Measurements from ENCODE around the gene CCDC102A.
A peak's percentile ranks its signal among the peaks of the same experiment; 100 is the strongest.

CCDC102A gene

GRCh38 chr16:57517397-57518367, 18.7 kb downstream of the CCDC102A start:
- DNase-seq = no peak

- no peak for DNase-seq
These were observed 19.6 kb downstream of the CCDC102A start for GRCh38 chr16:57516773-57517172.

GRCh38 chr16:57516176-57516725, 20.1 kb downstream of the CCDC102A start:
- peak; percentile 95 for DNase-seq

- DNase-seq = no peak
These were observed 21.4 kb downstream of the CCDC102A start for GRCh38 chr16:57514791-57515600.

- DNase-seq = no peak
These were observed 22.0 kb downstream of the CCDC102A start for GRCh38 chr16:57514371-57514770.

- DNase-seq = no peak
These were observed 22.8 kb downstream of the CCDC102A start for GRCh38 chr16:57513371-57514102.

GRCh38 chr16:57512296-57513001, 23.9 kb downstream of the CCDC102A start:
- DNase-seq = no peak

GRCh38 chr16:57510016-57510871, 26.1 kb downstream of the CCDC102A start:
- no peak for DNase-seq

- no peak for DNase-seq
These were observed 27.0 kb downstream of the CCDC102A start for GRCh38 chr16:57509231-57509923.

GRCh38 chr16:57508035-57508425, 28.3 kb downstream of the CCDC102A start:
- no peak for DNase-seq

- peak; percentile 84 for DNase-seq
These were observed 29.0 kb downstream of the CCDC102A start for GRCh38 chr16:57507136-57508034.

GRCh38 chr16:57505169-57505568, 31.2 kb downstream of the CCDC102A start:
- DNase-seq = no peak

- peak; percentile 38 for DNase-seq
These were observed 31.9 kb downstream of the CCDC102A start for GRCh38 chr16:57504491-57504890.

- DNase-seq = peak; percentile 66
These were observed 32.4 kb downstream of the CCDC102A start for GRCh38 chr16:57504001-57504400.

- peak; percentile 91 for DNase-seq
These were observed 33.0 kb downstream of the CCDC102A start for GRCh38 chr16:57503366-57503765.

GRCh38 chr16:57502048-57502775, 34.2 kb downstream of the CCDC102A start:
- no peak for DNase-seq

GRCh38 chr16:57501492-57501891, 34.9 kb downstream of the CCDC102A start:
- DNase-seq = no peak

- DNase-seq = no peak
These were observed 35.7 kb downstream of the CCDC102A start for GRCh38 chr16:57500578-57501111.

Measured in NCI-H2171 treated with DMSO at 0.1 percent for 48 hours (cell line).